ENCODE data around the gene RBM46. TPM values are rescaled to one million over a fixed set of nuclear protein-coding genes. Genes with fewer than 3 reads are reported as not detected.

RBM46 gene
- total RNA-seq, 1 donor from 2014 or later = 0.53 TPM

GRCh38 chr4:154807042-154807630 lies 26.1 kb downstream of the RBM46 start:
- DNase-seq (ENCODE audit: low read depth) (peak; percentile 58), FAIRE-seq (no peak)
- no peaks in the 10 kb centered on the region for H3K36me3 ChIP-seq (ENCODE audit: control insufficient read depth, insufficient read depth, low read length)
- no peak overlapping the region for H3K4me3 ChIP-seq (ENCODE audit: low read depth, low read length)
- TF ChIP-seq CTCF (IDR thresholded peaks at IDR 0.05; ENCODE audit: insufficient read depth, low read length, severe bottlenecking) = peak; percentile 42
- no peaks in the 10 kb centered on the region for H3K27me3 ChIP-seq (ENCODE audit: control insufficient read depth, insufficient read depth, low read length)

GRCh38 chr4:154818230-154818629 lies 37.2 kb downstream of the RBM46 start:
- Histone ChIP-seq H3K4me3 (ENCODE audit: low read depth, low read length) (no peak overlapping the region), H3K36me3 (ENCODE audit: control insufficient read depth, insufficient read depth, low read length) (no peaks in the 10 kb centered on the region), H3K27me3 (ENCODE audit: control insufficient read depth, insufficient read depth, low read length) (no peaks in the 10 kb centered on the region)
- TF ChIP-seq CTCF (IDR thresholded peaks at IDR 0.05; ENCODE audit: insufficient read depth, low read length, severe bottlenecking) = no peak
- no peak for DNase-seq (ENCODE audit: low read depth)
- FAIRE-seq = no peak

GRCh38 chr4:154822775-154823174 lies 41.7 kb downstream of the RBM46 start:
- TF ChIP-seq CTCF (IDR thresholded peaks at IDR 0.05; ENCODE audit: insufficient read depth, low read length, severe bottlenecking) = no peak
- Histone ChIP-seq H3K4me3 (ENCODE audit: low read depth, low read length) (no peak overlapping the region), H3K27me3 (ENCODE audit: control insufficient read depth, insufficient read depth, low read length) (no peaks in the 10 kb centered on the region), H3K36me3 (ENCODE audit: control insufficient read depth, insufficient read depth, low read length) (no peaks in the 10 kb centered on the region)
- FAIRE-seq (no peak), DNase-seq (ENCODE audit: low read depth) (peak; percentile 93)

GRCh38 chr4:154836030-154836429 lies 55.0 kb downstream of the RBM46 start:
- Histone ChIP-seq H3K36me3 (ENCODE audit: control insufficient read depth, insufficient read depth, low read length) (no peaks in the 10 kb centered on the region), H3K4me3 (ENCODE audit: low read depth, low read length) (no peak overlapping the region), H3K27me3 (ENCODE audit: control insufficient read depth, insufficient read depth, low read length) (no peaks in the 10 kb centered on the region)
- no peak for FAIRE-seq
- no peak for DNase-seq (ENCODE audit: low read depth)
- TF ChIP-seq CTCF (IDR thresholded peaks at IDR 0.05; ENCODE audit: insufficient read depth, low read length, severe bottlenecking) = no peak

- no peaks in the 10 kb centered on the region for H3K27me3 ChIP-seq (ENCODE audit: control insufficient read depth, insufficient read depth, low read length)
- H3K36me3 ChIP-seq (ENCODE audit: control insufficient read depth, insufficient read depth, low read length) = no peaks in the 10 kb centered on the region
- no peak for TF ChIP-seq CTCF (IDR thresholded peaks at IDR 0.05; ENCODE audit: insufficient read depth, low read length, severe bottlenecking)
- H3K4me3 ChIP-seq (ENCODE audit: low read depth, low read length) = no peak overlapping the region
- FAIRE-seq (no peak), DNase-seq (ENCODE audit: low read depth) (no peak)
These were observed 55.4 kb downstream of the RBM46 start for GRCh38 chr4:154836513-154836912.

DNA sequence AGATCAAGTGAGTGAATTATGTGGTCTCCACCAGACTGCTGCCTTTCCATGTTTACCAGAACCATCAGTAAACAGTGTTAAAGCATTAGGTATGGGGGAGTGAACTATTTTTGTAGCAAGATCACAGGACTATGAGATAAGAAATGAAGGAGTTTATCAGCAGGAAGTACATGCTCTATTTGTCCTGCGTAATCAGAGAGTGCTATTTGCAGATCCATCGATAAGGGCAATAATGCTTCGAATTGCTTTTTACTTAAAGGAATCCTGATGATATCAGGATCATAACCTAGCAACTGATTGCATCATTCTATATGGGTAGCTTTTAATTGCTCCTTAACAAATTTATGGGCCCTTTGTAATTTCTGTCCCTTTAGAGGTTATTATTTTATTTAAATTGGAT lies 57.1 kb downstream of the RBM46 start:
- TF ChIP-seq CTCF (IDR thresholded peaks at IDR 0.05; ENCODE audit: insufficient read depth, low read length, severe bottlenecking) = no peak
- no peak for DNase-seq (ENCODE audit: low read depth)
- FAIRE-seq = no peak
- Histone ChIP-seq H3K4me3 (ENCODE audit: low read depth, low read length) (no peak overlapping the region), H3K27me3 (ENCODE audit: control insufficient read depth, insufficient read depth, low read length) (no peaks in the 10 kb centered on the region), H3K36me3 (ENCODE audit: control insufficient read depth, insufficient read depth, low read length) (no peaks in the 10 kb centered on the region)
